Heart left ventricle (tissue), 13 donors: ENCODE measurements around the gene TRIM33.

Source experiments
- CTCF ChIP-seq, 12 donors: fragments of 200-600 bp; sonication (generic) in 4 of 12; IDR thresholded peaks; one replicate each; pipeline versions ENCODE4 v1.5.0 to v1.8.0; 2018 to 2022; ENCODE audit warnings: antibody characterized with exemption in 12 of 12, mild to moderate bottlenecking in 5 of 12
- POLR2A ChIP-seq, 2 donors: fragments of 450-650 bp; IDR thresholded peaks; one replicate each; pipeline ENCODE4 v1.6.1; 2017; ENCODE audit warnings: antibody characterized with exemption in 2 of 2, mild to moderate bottlenecking in 2 of 2, moderate library complexity in 2 of 2
- donor health status: ischemic (EF 13 %, LVEDD 7.1; RV severe dilation, severe dysfunction).
- donor health status: DM: no; HTN: yes; CAD: no.
- donor health status: DM: no; HTN: no; CAD: no.
- donor health status: ischemic (EF 25% LVEDD 6.9; RV normal size, moderate dysfunction).
- donor health status: ischemic (EF 25% LVEDD 5.7; RV mildly dilated, moderate dysfunction).
- donor health status: ischemic (EF 35%, LVEDD 5.7; RV mildly dilated, moderate dysfunction).
- donor health status: nonischemic (EF 11% LVEDD 7.7; RV severe dilation, severe dysfunction).
- donor health status: DM: yes; HTN: yes; CAD: no.
- donor health status: PGD.
- donor health status: ischemic (EF 29% LVEDD 5.4; RV normal size, mild dysfunction).
- donor health status: nonischemic (EF 23%, LVEDD 6.1; RV moderate dilation, normal function).

- TF ChIP-seq CTCF (IDR thresholded peaks at IDR 0.05): no peak
- TF ChIP-seq POLR2A (IDR thresholded peaks at IDR 0.05): no peak
Measured at GRCh38 chr1:114496089-114496488, 14.9 kb downstream of the TRIM33 start.
